Psoas muscle (tissue), 8 donors: ENCODE measurements around the gene FBLN1. TPM values are rescaled to one million over a fixed set of nuclear protein-coding genes. Genes with fewer than 3 reads are reported as not detected.

Experiments
- ATAC-seq, 4 donors: fragments of 200-7000 bp; cut with Tn5 transposase; one replicate each; pipeline ENCODE4 v1.9.1; 2020; ENCODE audit warnings: moderate library complexity in 3 of 4, mild to moderate bottlenecking in 2 of 4
- DNase-seq, 2 donors: peaks; one replicate each; pipeline ENCODE4 v3.0.0-alpha.2; 2020
- H3K27ac ChIP-seq: fragments of 200-600 bp; one replicate; pipeline ENCODE4 v1.8.0; 2022
- H3K27me3 ChIP-seq, 3 donors: fragments of 200-600 bp in 1 of 3; one replicate each; pipeline versions ENCODE4 v1.6.1 to v1.8.0; 2013 to 2022; ENCODE audit warnings: low read length in 2 of 3, mild to moderate bottlenecking in 2 of 3, moderate library complexity in 1 of 3; ENCODE audit not compliant: insufficient read depth in 3 of 3
- H3K36me3 ChIP-seq, 2 donors: fragments of 200-600 bp in 1 of 2; one replicate each; pipeline versions ENCODE4 v1.6.1 to v1.8.0; 2013 to 2022; ENCODE audit warnings: low read depth in 1 of 2, mild to moderate bottlenecking in 1 of 2, moderate library complexity in 1 of 2; ENCODE audit not compliant: insufficient read depth in 1 of 2
- H3K4me1 ChIP-seq: fragments of 200-600 bp; one replicate; pipeline ENCODE4 v1.8.0; 2022
- H3K4me3 ChIP-seq: fragments of 200-600 bp; one replicate; pipeline ENCODE4 v1.8.0; 2022; ENCODE audit warnings: mild to moderate bottlenecking
- H3K9me3 ChIP-seq: fragments of 200-600 bp; one replicate; pipeline ENCODE4 v1.8.0; 2022
- CTCF ChIP-seq: fragments of 200-600 bp; IDR thresholded peaks from one replicate; pipeline ENCODE4 v1.8.0; 2022; ENCODE audit warnings: antibody characterized with exemption
- WGBS, 3 donors: extraction: QIAGEN DNeasy Blood & Tissue Kit; methylation state at CpG; one replicate each; pipeline versions ENCODE4 v1.1.6 to v1.1.7; 2013; 5-methylcytosine and 5-hydroxymethylcytosine counted together
- intact Hi-C, 2 donors: fragments of 100-400 bp; cut with DNase I; formaldehyde crosslinking; loops; one replicate each; pipeline versions ENCODE4 v1.11.0 to v1.14.2; 2022
- polyA plus RNA-seq, 3 donors: library from polyadenylated mRNA; stranded (reverse); fragments of 200-250 nt; gene quantifications; one replicate each; pipeline ENCODE4 v1.2.3, GENCODE V29; 2013
- total RNA-seq, 4 donors: library from RNA; stranded (reverse); fragmentation: NEBNext Ultra II Directional in 2 of 4; extraction: Animal tissue kit (Norgen Biotek cat#: 25700) in 2 of 4; gene quantifications; one replicate each; pipeline versions ENCODE4 v1.2.1 to v1.2.4, GENCODE V29; 2021 to 2023
- donor health status: healthy with polysubstance abuse.
- donor health status: DM: no; HTN: no; CAD: no; lungs with moderate emphysema.
- donor health status: Bipolar disorder and iron deficiency.
- donor health status: healthy.
- donor health status: DM: yes; HTN: yes; CAD: no.
- donor health status: DM: no; HTN: no; CAD: no.
- donor health status: DM: no; HTN: no; CAD: no.
- donor health status: DM: yes; HTN: yes; CAD: no.

The FBLN1 gene
- total and polyA plus RNA-seq, 7 donors: 10.5 to 95.7 (median 19.3) TPM

DNA sequence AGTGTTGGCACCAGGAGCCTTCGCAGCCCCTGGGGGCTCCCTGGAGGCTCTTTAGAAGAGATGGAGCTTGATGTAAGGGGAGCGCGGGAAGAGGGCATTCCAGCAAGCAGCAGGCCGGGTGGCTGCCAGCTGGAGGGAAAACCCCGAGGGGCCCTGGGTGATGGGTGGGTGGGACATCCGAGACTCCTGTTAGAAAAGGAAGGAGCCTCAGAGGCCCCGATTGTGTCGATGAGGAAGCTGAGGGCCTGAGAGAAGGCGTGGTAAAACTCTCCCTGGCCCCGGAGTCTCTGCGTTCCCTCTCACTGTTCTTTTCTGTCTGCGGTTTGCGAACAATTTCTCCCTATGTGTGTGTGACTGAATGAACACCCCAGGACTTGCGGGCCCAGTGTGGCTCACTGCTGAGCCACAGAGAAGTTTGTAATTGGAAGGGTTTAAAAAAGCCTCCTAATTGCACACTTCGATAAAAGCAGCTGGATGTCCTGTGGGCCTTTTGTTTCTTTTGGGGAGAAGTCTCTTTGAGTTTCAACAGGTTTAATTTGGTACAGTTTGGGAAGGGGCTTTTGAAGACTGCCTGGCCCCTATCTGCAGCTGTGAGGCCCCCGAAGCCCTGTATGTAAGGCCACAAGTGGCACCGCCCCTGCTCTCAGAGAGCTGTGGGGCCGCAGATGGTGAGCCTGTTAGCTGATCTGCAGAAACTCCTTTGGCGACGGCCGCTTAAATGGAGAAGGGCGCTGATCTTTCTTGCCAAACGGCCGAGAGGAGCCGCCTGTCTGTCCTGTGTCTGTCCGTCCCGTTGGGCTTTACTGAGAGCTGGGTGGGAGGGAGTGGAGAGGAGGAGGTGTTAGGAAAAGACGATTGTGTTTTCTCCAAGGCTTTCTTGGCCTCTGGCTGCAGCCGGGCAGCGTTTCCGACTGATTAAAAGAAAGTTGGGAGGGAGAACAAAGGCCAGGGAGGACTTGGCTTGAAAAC lies 2.0 kb downstream of the FBLN1 start:
- no peak for TF ChIP-seq CTCF
- no peaks in the 10 kb centered on the region for H3K4me1 ChIP-seq
- ATAC-seq (peak in 3 of 4 donors; percentile 26 to 63 (median 45)), DNase-seq (peak; percentile 48 to 79)
- no peaks in the 10 kb centered on the region for H3K36me3 ChIP-seq
- H3K9me3 ChIP-seq: no peaks in the 10 kb centered on the region
- peaks cover 0 to 56% (median 20%) of the 10 kb centered on the region in 3 donors for H3K27me3 ChIP-seq
- 23 to 37% (median 27%) methylated on average over 30 to 31 of the region's 31 CpGs for WGBS, 3 donors
- intact Hi-C loops: loop anchor here in 1 of 2 donors (5.0 kb wide), 1 partner anchor 62 kb away; no protein-coding TSS in a partner anchor
- peak overlapping the region; percentile 58 for H3K4me3 ChIP-seq
- no peak overlapping the region for H3K27ac ChIP-seq

DNA sequence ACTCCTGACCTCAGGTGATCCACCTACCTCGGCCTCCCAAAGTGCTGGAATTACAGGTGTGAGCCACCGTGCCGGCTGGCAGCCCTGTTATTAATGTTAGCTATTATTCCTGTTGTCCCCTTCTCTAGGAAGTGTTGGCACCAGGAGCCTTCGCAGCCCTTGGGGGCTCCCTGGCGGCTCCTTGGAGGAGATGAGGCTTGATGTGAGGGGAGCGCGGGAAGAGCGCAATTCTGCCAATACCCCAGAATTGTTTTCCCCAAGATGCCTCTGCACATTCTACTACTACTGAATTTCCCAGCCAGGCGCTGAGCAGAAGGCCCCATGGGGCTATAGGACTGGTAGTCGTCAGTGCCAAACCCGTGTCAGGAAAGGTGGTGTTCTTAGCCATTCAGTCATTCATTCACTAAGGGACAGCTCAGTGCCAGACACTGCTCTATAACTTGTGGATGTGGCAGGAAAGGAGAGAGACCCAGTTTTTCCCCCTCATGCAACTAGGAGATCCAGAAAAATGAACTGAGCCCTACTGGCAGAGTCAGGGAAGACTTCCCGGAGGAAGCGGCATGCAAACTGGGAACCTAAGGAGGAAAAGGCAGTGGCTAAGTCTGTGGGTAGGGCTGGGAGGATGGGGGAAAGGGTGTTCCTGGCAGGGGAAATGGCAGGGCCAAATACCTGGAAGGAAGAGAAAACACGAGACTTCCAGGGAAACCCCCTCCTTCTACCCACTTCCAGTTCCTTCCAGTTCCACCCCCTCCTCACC lies 3.5 kb downstream of the FBLN1 start:
- Histone ChIP-seq H3K4me1 (no peaks in the 10 kb centered on the region), H3K4me3 (no peak overlapping the region), H3K27me3 (peaks cover 0 to 45% (median 20%) of the 10 kb centered on the region in 3 donors), H3K9me3 (no peaks in the 10 kb centered on the region), H3K36me3 (no peaks in the 10 kb centered on the region), H3K27ac (no peak overlapping the region)
- DNase-seq: no peak
- intact Hi-C loops: loop anchor here in 1 of 2 donors (5.0 kb wide), 1 partner anchor 64 kb away; no protein-coding TSS in a partner anchor
- no peak for ATAC-seq
- WGBS, 3 donors: 94 to 96% (median 95%) methylated on average over 14 of the region's 14 CpGs
- no peak for TF ChIP-seq CTCF

DNA sequence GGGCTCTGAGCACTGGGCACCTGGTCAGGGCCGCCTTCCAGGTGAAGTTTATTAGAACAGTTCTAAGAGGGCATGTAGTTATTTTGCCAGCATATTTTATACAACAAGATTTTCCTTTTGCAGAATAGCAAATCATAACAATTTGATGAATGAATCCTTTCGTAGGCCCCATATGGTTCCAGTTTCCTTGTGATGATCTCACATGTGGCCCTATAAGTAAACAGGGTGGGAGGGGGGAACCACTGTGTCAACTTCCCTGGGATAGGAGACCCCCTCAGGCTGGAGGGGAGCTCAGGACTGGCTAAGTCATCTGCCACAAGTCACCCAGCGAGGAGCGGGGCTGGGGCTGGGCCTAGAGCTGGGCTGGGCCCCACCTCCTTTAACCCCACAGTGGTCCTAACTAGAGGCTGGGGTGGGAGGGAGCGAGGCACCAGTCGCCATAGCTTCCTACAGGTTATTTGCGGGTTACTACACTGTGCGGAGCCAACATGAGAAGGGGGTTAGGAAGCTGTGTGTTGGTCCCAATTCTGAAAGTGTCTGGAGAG lies 4.2 kb downstream of the FBLN1 start:
- 85 to 96% (median 85%) methylated on average over 8 of the region's 8 CpGs for WGBS, 3 donors
- Histone ChIP-seq H3K27me3 (peaks cover 0 to 38% (median 18%) of the 10 kb centered on the region in 3 donors), H3K9me3 (no peaks in the 10 kb centered on the region), H3K4me3 (no peak overlapping the region), H3K36me3 (no peaks in the 10 kb centered on the region), H3K27ac (no peak overlapping the region), H3K4me1 (peaks cover 3% of the 10 kb centered on the region)
- DNase-seq (no peak), ATAC-seq (no peak)
- no peak for TF ChIP-seq CTCF
- intact Hi-C loops: loop anchor here in 1 of 2 donors (5.0 kb wide), 1 partner anchor 65 kb away; no protein-coding TSS in a partner anchor

GRCh38 chr22:45507798-45508197 lies 5.1 kb downstream of the FBLN1 start:
- H3K9me3 ChIP-seq: no peaks in the 10 kb centered on the region
- no peak overlapping the region for H3K27ac ChIP-seq
- no peak for ATAC-seq
- H3K4me3 ChIP-seq: no peak overlapping the region
- intact Hi-C loops: loop anchor here in 1 of 2 donors (5.0 kb wide), 1 partner anchor 65 kb away; no protein-coding TSS in a partner anchor
- H3K4me1 ChIP-seq: peaks cover 10% of the 10 kb centered on the region
- DNase-seq: no peak
- H3K27me3 ChIP-seq: peaks cover 0 to 30% (median 12%) of the 10 kb centered on the region in 3 donors
- H3K36me3 ChIP-seq: no peaks in the 10 kb centered on the region
- TF ChIP-seq CTCF: no peak
- 93 to 94% (median 94%) methylated on average over 6 of the region's 6 CpGs for WGBS, 3 donors
